ENCODE data around the gene CYFIP1.

DNA sequence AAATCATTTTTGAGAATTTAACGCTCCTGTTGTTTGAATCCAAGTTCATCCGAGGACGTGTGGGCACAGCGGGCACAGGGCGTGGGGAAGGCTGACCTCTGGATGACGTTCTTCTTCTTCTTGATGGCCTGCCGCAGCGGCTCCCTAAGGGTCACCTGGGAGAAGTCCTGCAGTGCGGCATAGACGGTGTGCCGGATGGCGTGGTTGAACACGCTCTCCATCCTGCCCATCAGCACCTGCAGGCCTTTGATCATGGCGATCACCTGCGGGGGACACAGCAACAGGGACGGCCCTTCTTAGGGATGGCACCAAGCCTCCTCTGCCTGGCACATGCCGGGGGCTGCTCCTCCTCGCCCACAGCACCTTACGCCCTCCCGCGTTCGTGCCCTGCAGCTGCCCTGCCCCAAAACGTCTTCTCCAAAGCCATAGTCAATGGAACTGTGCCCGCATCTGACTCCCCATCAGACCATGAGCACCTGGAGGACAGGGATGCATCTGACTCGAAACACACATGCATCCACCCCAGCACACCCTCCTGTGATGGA, 61.5 kb downstream of the CYFIP1 start:
- TF ChIP-seq, protein P1, sequence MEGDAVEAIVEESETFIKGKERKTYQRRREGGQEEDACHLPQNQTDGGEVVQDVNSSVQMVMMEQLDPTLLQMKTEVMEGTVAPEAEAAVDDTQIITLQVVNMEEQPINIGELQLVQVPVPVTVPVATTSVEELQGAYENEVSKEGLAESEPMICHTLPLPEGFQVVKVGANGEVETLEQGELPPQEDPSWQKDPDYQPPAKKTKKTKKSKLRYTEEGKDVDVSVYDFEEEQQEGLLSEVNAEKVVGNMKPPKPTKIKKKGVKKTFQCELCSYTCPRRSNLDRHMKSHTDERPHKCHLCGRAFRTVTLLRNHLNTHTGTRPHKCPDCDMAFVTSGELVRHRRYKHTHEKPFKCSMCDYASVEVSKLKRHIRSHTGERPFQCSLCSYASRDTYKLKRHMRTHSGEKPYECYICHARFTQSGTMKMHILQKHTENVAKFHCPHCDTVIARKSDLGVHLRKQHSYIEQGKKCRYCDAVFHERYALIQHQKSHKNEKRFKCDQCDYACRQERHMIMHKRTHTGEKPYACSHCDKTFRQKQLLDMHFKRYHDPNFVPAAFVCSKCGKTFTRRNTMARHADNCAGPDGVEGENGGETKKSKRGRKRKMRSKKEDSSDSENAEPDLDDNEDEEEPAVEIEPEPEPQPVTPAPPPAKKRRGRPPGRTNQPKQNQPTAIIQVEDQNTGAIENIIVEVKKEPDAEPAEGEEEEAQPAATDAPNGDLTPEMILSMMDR (IDR thresholded peaks at IDR 0.05), result no peak
- TF ChIP-seq POLR2A (IDR thresholded peaks at IDR 0.05), result no peak

All from testis (tissue), 2 donors.